ENCODE results near the gene SLC25A36.
"Not testable (repeated sequence)": the region's sequence is repeated elsewhere in the genome, so short reads cannot be mapped to it uniquely, and the experiment has no call there.

- not testable (repeated sequence) for TF ChIP-seq CTCF (IDR thresholded peaks at IDR 0.05); POLR2AphosphoS5 (IDR thresholded peaks at IDR 0.05; ENCODE audit: insufficient read depth in 1 of 2, low read depth in 1 of 2); POLR2A (IDR thresholded peaks at IDR 0.05)
Observed at GRCh38 chr3:140987792-140988191, 46.2 kb downstream of the SLC25A36 start.

All from vagina (tissue), 2 donors.